Trophoblast cell (in vitro differentiated cells and primary cell): ENCODE data around the gene ST3GAL2.

Experiments used
- DNase-seq, 2 donors: peaks; one replicate each; pipeline ENCODE4 v3.0.0-alpha.2; 2016
- H2AFZ ChIP-seq: 2 replicates; pipeline ENCODE4 v1.6.1; 2013; ENCODE audit warnings: low read length, moderate library complexity, mild to moderate bottlenecking; ENCODE audit not compliant: insufficient read depth, poor library complexity
- H2AK5ac ChIP-seq: 2 replicates; pipeline ENCODE4 v1.6.1; 2013; ENCODE audit warnings: mild to moderate bottlenecking, low read length
- H2BK120ac ChIP-seq: 2 replicates; pipeline ENCODE4 v1.6.1; 2013; ENCODE audit warnings: low read length, mild to moderate bottlenecking, moderate library complexity; ENCODE audit not compliant: insufficient read depth, poor library complexity
- H2BK12ac ChIP-seq: 2 replicates; pipeline ENCODE4 v1.6.1; 2013; ENCODE audit warnings: mild to moderate bottlenecking, low read length, moderate library complexity
- H2BK5ac ChIP-seq: 2 replicates; pipeline ENCODE4 v1.6.1; 2013; ENCODE audit warnings: low read length, low read depth, moderate library complexity, mild to moderate bottlenecking; ENCODE audit not compliant: poor library complexity
- H3K14ac ChIP-seq: 2 replicates; pipeline ENCODE4 v1.6.1; 2013; ENCODE audit warnings: mild to moderate bottlenecking, low read length
- H3K18ac ChIP-seq: 2 replicates; pipeline ENCODE4 v1.6.1; 2013; ENCODE audit warnings: mild to moderate bottlenecking, low read length
- H3K23ac ChIP-seq: 2 replicates; pipeline ENCODE4 v1.6.1; 2013; ENCODE audit warnings: low read length
- H3K27ac ChIP-seq: 2 replicates; pipeline ENCODE4 v1.5.1; 2013; ENCODE audit warnings: low read depth, mild to moderate bottlenecking, inconsistent platforms, low read length, moderate library complexity
- H3K27me3 ChIP-seq: 2 replicates; pipeline ENCODE4 v1.6.1; 2013; ENCODE audit warnings: inconsistent platforms, mild to moderate bottlenecking, low read length, moderate library complexity; ENCODE audit not compliant: insufficient read depth
- H3K36me3 ChIP-seq, 2 experiments: 1 replicate in 1 of 2; 2 replicates in 1 of 2; pipeline ENCODE4 v1.6.1; 2013; ENCODE audit warnings: low read length in 2 of 2, mild to moderate bottlenecking in 2 of 2, moderate library complexity in 1 of 2; ENCODE audit not compliant: insufficient read depth in 2 of 2, control insufficient read depth in 1 of 2
- H3K4ac ChIP-seq: 2 replicates; pipeline ENCODE4 v1.6.1; 2013; ENCODE audit warnings: low read depth, mild to moderate bottlenecking, low read length, moderate library complexity
- H3K4me1 ChIP-seq, 2 experiments: 1 replicate in 1 of 2; 2 replicates in 1 of 2; pipeline ENCODE4 v1.6.1; 2013; ENCODE audit warnings: low read length in 2 of 2, mild to moderate bottlenecking in 2 of 2, moderate library complexity in 1 of 2; ENCODE audit not compliant: insufficient read depth in 2 of 2, control insufficient read depth in 1 of 2
- H3K4me2 ChIP-seq: 2 replicates; pipeline ENCODE4 v1.6.1; 2013; ENCODE audit warnings: inconsistent platforms, mild to moderate bottlenecking, low read length, moderate library complexity
- H3K4me3 ChIP-seq: 2 replicates; pipeline ENCODE4 v1.5.1; 2013; ENCODE audit warnings: mild to moderate bottlenecking, low read depth, low read length, inconsistent platforms
- H3K79me1 ChIP-seq: one replicate; pipeline ENCODE4 v1.6.1; 2013; ENCODE audit warnings: low read length
- H3K79me2 ChIP-seq: 2 replicates; pipeline ENCODE4 v1.6.1; 2013; ENCODE audit warnings: low read length, mild to moderate bottlenecking; ENCODE audit not compliant: control insufficient read depth, insufficient read depth, poor library complexity
- H3K9ac ChIP-seq: 2 replicates; pipeline ENCODE4 v1.6.1; 2013; ENCODE audit warnings: mild to moderate bottlenecking, low read length
- H3K9me3 ChIP-seq: 2 replicates; pipeline ENCODE4 v1.6.1; 2013; ENCODE audit warnings: low read depth, mild to moderate bottlenecking, control low read depth, inconsistent platforms, low read length; ENCODE audit not compliant: insufficient read depth
- H4K12ac ChIP-seq: 2 replicates; pipeline ENCODE4 v1.6.1; 2013; ENCODE audit warnings: low read depth, mild to moderate bottlenecking, low read length, moderate library complexity
- H4K8ac ChIP-seq: 2 replicates; pipeline ENCODE4 v1.6.1; 2013; ENCODE audit warnings: low read depth, mild to moderate bottlenecking, low read length, moderate library complexity
- H4K91ac ChIP-seq: one replicate; pipeline ENCODE4 v1.6.1; 2013; ENCODE audit warnings: low read depth, mild to moderate bottlenecking, low read length, moderate library complexity
- WGBS: extraction: QIAGEN DNeasy Blood & Tissue Kit; methylation state at CpG from one replicate; pipeline ENCODE4 v1.1.7; 2013; ENCODE audit warnings: missing lambda C conversion rate; ENCODE audit not compliant: insufficient read length, insufficient coverage; ENCODE audit errors: extremely low coverage; 5-methylcytosine and 5-hydroxymethylcytosine counted together

Gene ST3GAL2

GRCh38 chr16:70380248-70380918 is 58.5 kb downstream of the ST3GAL2 start:
- peak overlapping the region; percentile 74 for H4K8ac ChIP-seq
- H3K23ac ChIP-seq: no peak overlapping the region
- H3K9me3 ChIP-seq: no peaks in the 10 kb centered on the region
- H3K4me3 ChIP-seq: peak overlapping the region; percentile 66
- peaks cover 12% of the 10 kb centered on the region for H3K79me1 ChIP-seq
- peaks cover 7% of the 10 kb centered on the region in 2 experiments for H3K4me1 ChIP-seq
- no peak overlapping the region for H4K12ac ChIP-seq
- H4K91ac ChIP-seq: peak overlapping the region; percentile 84
- peaks cover 14 to 24% of the 10 kb centered on the region in 2 experiments for H3K36me3 ChIP-seq
- peak overlapping the region; percentile 78 for H3K9ac ChIP-seq
- peak overlapping the region; percentile 86 for H3K4me2 ChIP-seq
- DNase-seq: peak; percentile 92 to 98
- peaks cover 4% of the 10 kb centered on the region for H3K79me2 ChIP-seq
- peak overlapping the region; percentile 56 for H3K18ac ChIP-seq
- H2BK5ac ChIP-seq: peak overlapping the region; percentile 71
- H3K27ac ChIP-seq: peak overlapping the region; percentile 92
- H3K14ac ChIP-seq: peak overlapping the region; percentile 68
- H2BK12ac ChIP-seq: no peak overlapping the region
- H2AK5ac ChIP-seq: peak overlapping the region; percentile 53
- no peaks in the 10 kb centered on the region for H3K27me3 ChIP-seq
- H2BK120ac ChIP-seq: peak overlapping the region; percentile 74
- H3K4ac ChIP-seq: peak overlapping the region; percentile 1
- no CpG with 5 or more reads among the region's 31 CpGs for WGBS
- H2AFZ ChIP-seq: no peak overlapping the region

- H3K36me3 ChIP-seq: peaks cover 18 to 31% of the 10 kb centered on the region in 2 experiments
- no peak overlapping the region for H3K23ac ChIP-seq
- H3K4me3 ChIP-seq: no peak overlapping the region
- no peaks in the 10 kb centered on the region for H3K27me3 ChIP-seq
- no peak for DNase-seq
- H3K4me2 ChIP-seq: no peak overlapping the region
- H3K14ac ChIP-seq: no peak overlapping the region
- no peak overlapping the region for H2AK5ac ChIP-seq
- H3K4ac ChIP-seq: no peak overlapping the region
- peaks cover 12% of the 10 kb centered on the region for H3K79me1 ChIP-seq
- no peak overlapping the region for H2BK120ac ChIP-seq
- H3K27ac ChIP-seq: no peak overlapping the region
- no peak overlapping the region for H2BK12ac ChIP-seq
- no peak overlapping the region for H4K12ac ChIP-seq
- H2AFZ ChIP-seq: no peak overlapping the region
- no peak overlapping the region for H2BK5ac ChIP-seq
- no peak overlapping the region for H4K91ac ChIP-seq
- no peak overlapping the region for H4K8ac ChIP-seq
- peaks cover 7% of the 10 kb centered on the region in 2 experiments for H3K4me1 ChIP-seq
- peaks cover 4% of the 10 kb centered on the region for H3K79me2 ChIP-seq
- no peak overlapping the region for H3K9ac ChIP-seq
- no peaks in the 10 kb centered on the region for H3K9me3 ChIP-seq
- no CpG with 5 or more reads among the region's 13 CpGs for WGBS
- no peak overlapping the region for H3K18ac ChIP-seq
These were observed 59.9 kb downstream of the ST3GAL2 start for GRCh38 chr16:70378869-70379493.

GRCh38 chr16:70377782-70378181 is 61.1 kb downstream of the ST3GAL2 start:
- H4K8ac ChIP-seq: no peak overlapping the region
- no peak overlapping the region for H4K12ac ChIP-seq
- no peak for DNase-seq
- H3K9ac ChIP-seq: no peak overlapping the region
- H3K4me3 ChIP-seq: no peak overlapping the region
- no peak overlapping the region for H2BK120ac ChIP-seq
- H3K27ac ChIP-seq: no peak overlapping the region
- no peak overlapping the region for H3K4ac ChIP-seq
- no peak overlapping the region for H2AK5ac ChIP-seq
- no peak overlapping the region for H3K23ac ChIP-seq
- H3K9me3 ChIP-seq: no peaks in the 10 kb centered on the region
- peaks cover 22 to 24% of the 10 kb centered on the region in 2 experiments for H3K36me3 ChIP-seq
- H3K14ac ChIP-seq: no peak overlapping the region
- no peak overlapping the region for H3K18ac ChIP-seq
- H2AFZ ChIP-seq: no peak overlapping the region
- H3K27me3 ChIP-seq: no peaks in the 10 kb centered on the region
- no CpG with 5 or more reads among the region's 2 CpGs for WGBS
- no peak overlapping the region for H4K91ac ChIP-seq
- no peak overlapping the region for H2BK5ac ChIP-seq
- no peak overlapping the region for H2BK12ac ChIP-seq
- peaks cover 4% of the 10 kb centered on the region for H3K79me2 ChIP-seq
- H3K4me2 ChIP-seq: no peak overlapping the region
- H3K79me1 ChIP-seq: peaks cover 12% of the 10 kb centered on the region
- peaks cover 7% of the 10 kb centered on the region in 2 experiments for H3K4me1 ChIP-seq

GRCh38 chr16:70375636-70376611 is 63.0 kb downstream of the ST3GAL2 start:
- peaks cover 4% of the 10 kb centered on the region for H3K79me2 ChIP-seq
- no peak overlapping the region for H3K18ac ChIP-seq
- no peaks in the 10 kb centered on the region for H3K9me3 ChIP-seq
- no peak overlapping the region for H3K4ac ChIP-seq
- DNase-seq: no peak
- no peak overlapping the region for H3K23ac ChIP-seq
- no peak overlapping the region for H3K14ac ChIP-seq
- H4K8ac ChIP-seq: no peak overlapping the region
- no peak overlapping the region for H3K9ac ChIP-seq
- H2BK120ac ChIP-seq: no peak overlapping the region
- H4K91ac ChIP-seq: no peak overlapping the region
- no peak overlapping the region for H3K4me2 ChIP-seq
- no peaks in the 10 kb centered on the region for H3K27me3 ChIP-seq
- H2AFZ ChIP-seq: no peak overlapping the region
- H2AK5ac ChIP-seq: no peak overlapping the region
- no peak overlapping the region for H4K12ac ChIP-seq
- H2BK5ac ChIP-seq: no peak overlapping the region
- H3K4me1 ChIP-seq: peaks cover 3% of the 10 kb centered on the region in 2 experiments
- H3K27ac ChIP-seq: no peak overlapping the region
- H3K4me3 ChIP-seq: no peak overlapping the region
- WGBS: no CpG with 5 or more reads among the region's 16 CpGs
- peaks cover 6% of the 10 kb centered on the region for H3K79me1 ChIP-seq
- peaks cover 29 to 35% of the 10 kb centered on the region in 2 experiments for H3K36me3 ChIP-seq
- H2BK12ac ChIP-seq: no peak overlapping the region
